ENCODE results near the gene GZMM.

Gene GZMM

GRCh38 chr19:524062-524674 lies 19.7 kb upstream of the GZMM start:
- Histone ChIP-seq H3K4me1 (ENCODE audit: control insufficient read depth, insufficient read depth, low read depth, low read length) (peaks cover 9% of the 10 kb centered on the region), H3K4me3 (ENCODE audit: insufficient read depth in 1 of 2, low read depth in 1 of 2, low read length in 2 of 2) (no peak overlapping the region), H3K9ac (ENCODE audit: low read length) (peak overlapping the region; percentile 54), H3K4me2 (ENCODE audit: low read length, poor library complexity, severe bottlenecking) (peak overlapping the region; percentile 10), H2BK12ac (ENCODE audit: low read length in 2 of 2) (peak overlapping the region in 1 of 2 experiments; percentile 42), H3K9me3 (ENCODE audit: control insufficient read depth, low read length) (no peaks in the 10 kb centered on the region), H2BK5ac (ENCODE audit: low read depth, low read length, poor library complexity, severe bottlenecking) (no peak overlapping the region), H3K27me3 (ENCODE audit: control insufficient read depth in 1 of 2, insufficient read depth in 1 of 2, low read length in 2 of 2) (peaks cover 0 to 13% of the 10 kb centered on the region in 2 experiments), H3K79me1 (replicated peaks; ENCODE audit: low read length, poor library complexity, severe bottlenecking) (no peaks in the 10 kb centered on the region), H3K27ac (ENCODE audit: low read length, poor library complexity, severe bottlenecking) (no peak overlapping the region), H4K91ac (ENCODE audit: low read length) (peak overlapping the region; percentile 48), H3K36me3 (ENCODE audit: control insufficient read depth in 1 of 2, insufficient read depth in 2 of 2, low read depth in 1 of 2, low read length in 2 of 2) (peaks cover 7 to 26% of the 10 kb centered on the region in 2 experiments), H2BK15ac (ENCODE audit: low read depth, poor library complexity, severe bottlenecking) (no peak overlapping the region), H2AFZ (ENCODE audit: low read depth, low read length) (no peak overlapping the region), H3K18ac (ENCODE audit: low read depth in 1 of 2, low read length in 2 of 2) (peak overlapping the region in 1 of 2 experiments; percentile 25), H3K23ac (ENCODE audit: low read length in 2 of 2) (no peak overlapping the region), H3K4ac (ENCODE audit: low read depth in 1 of 2, low read length in 2 of 2) (peak overlapping the region; percentile 15 to 73), H2AK5ac (ENCODE audit: low read length, severe bottlenecking) (no peak overlapping the region), H2BK120ac (ENCODE audit: low read depth, low read length) (no peak overlapping the region), H3K14ac (ENCODE audit: low read length in 2 of 2) (peak overlapping the region in 1 of 2 experiments; percentile 2), H4K8ac (ENCODE audit: low read length) (peak overlapping the region; percentile 76)
- 80% methylated on average over 29 of the region's 29 CpGs for WGBS
- peak; percentile 29 for DNase-seq

DNA sequence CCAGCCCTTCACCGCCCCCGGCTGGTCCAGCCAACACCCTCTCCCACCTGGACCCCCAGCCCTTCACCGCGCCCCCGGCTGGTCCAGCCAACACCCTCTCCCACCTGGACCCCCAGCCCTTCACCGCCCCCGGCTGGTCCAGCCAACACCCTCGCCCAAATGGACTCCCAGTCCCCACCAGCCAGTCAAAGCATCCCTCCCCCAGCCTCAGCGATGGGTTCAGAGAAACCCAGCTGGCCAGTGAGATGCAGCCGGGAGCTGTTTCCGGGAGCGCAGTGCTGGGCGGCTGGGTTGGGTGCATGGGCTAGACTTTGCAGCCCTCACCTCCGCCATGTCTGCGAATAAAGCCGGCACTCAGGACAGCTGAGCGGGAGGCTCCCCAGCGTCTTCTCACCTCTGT lies 18.8 kb upstream of the GZMM start:
- H2BK120ac ChIP-seq (ENCODE audit: low read depth, low read length) = no peak overlapping the region
- H3K14ac ChIP-seq (ENCODE audit: low read length in 2 of 2) = peak overlapping the region in 1 of 2 experiments; percentile 51
- peak overlapping the region; percentile 56 for H2BK15ac ChIP-seq (ENCODE audit: low read depth, poor library complexity, severe bottlenecking)
- peak overlapping the region in 1 of 2 experiments; percentile 16 for H3K18ac ChIP-seq (ENCODE audit: low read depth in 1 of 2, low read length in 2 of 2)
- H2BK5ac ChIP-seq (ENCODE audit: low read depth, low read length, poor library complexity, severe bottlenecking) = no peak overlapping the region
- peak overlapping the region in 1 of 2 experiments; percentile 37 for H3K4ac ChIP-seq (ENCODE audit: low read depth in 1 of 2, low read length in 2 of 2)
- peak overlapping the region in 1 of 2 experiments; percentile 73 for H2BK12ac ChIP-seq (ENCODE audit: low read length in 2 of 2)
- H4K8ac ChIP-seq (ENCODE audit: low read length) = peak overlapping the region; percentile 8
- H2AFZ ChIP-seq (ENCODE audit: low read depth, low read length) = no peak overlapping the region
- H3K23ac ChIP-seq (ENCODE audit: low read length in 2 of 2) = peak overlapping the region in 1 of 2 experiments; percentile 9
- peaks cover 7% of the 10 kb centered on the region for H3K4me1 ChIP-seq (ENCODE audit: control insufficient read depth, insufficient read depth, low read depth, low read length)
- H3K4me2 ChIP-seq (ENCODE audit: low read length, poor library complexity, severe bottlenecking) = no peak overlapping the region
- peaks cover 7 to 17% of the 10 kb centered on the region in 2 experiments for H3K36me3 ChIP-seq (ENCODE audit: control insufficient read depth in 1 of 2, insufficient read depth in 2 of 2, low read depth in 1 of 2, low read length in 2 of 2)
- H3K4me3 ChIP-seq (ENCODE audit: insufficient read depth in 1 of 2, low read depth in 1 of 2, low read length in 2 of 2) = no peak overlapping the region
- no peak overlapping the region for H3K9ac ChIP-seq (ENCODE audit: low read length)
- H4K91ac ChIP-seq (ENCODE audit: low read length) = no peak overlapping the region
- no peak for DNase-seq
- no peaks in the 10 kb centered on the region for H3K9me3 ChIP-seq (ENCODE audit: control insufficient read depth, low read length)
- H3K79me1 ChIP-seq (replicated peaks; ENCODE audit: low read length, poor library complexity, severe bottlenecking) = no peaks in the 10 kb centered on the region
- no peak overlapping the region for H3K27ac ChIP-seq (ENCODE audit: low read length, poor library complexity, severe bottlenecking)
- peaks cover 0 to 13% of the 10 kb centered on the region in 2 experiments for H3K27me3 ChIP-seq (ENCODE audit: control insufficient read depth in 1 of 2, insufficient read depth in 1 of 2, low read length in 2 of 2)
- H2AK5ac ChIP-seq (ENCODE audit: low read length, severe bottlenecking) = no peak overlapping the region
- WGBS = 60% methylated on average over 14 of the region's 18 CpGs

DNA sequence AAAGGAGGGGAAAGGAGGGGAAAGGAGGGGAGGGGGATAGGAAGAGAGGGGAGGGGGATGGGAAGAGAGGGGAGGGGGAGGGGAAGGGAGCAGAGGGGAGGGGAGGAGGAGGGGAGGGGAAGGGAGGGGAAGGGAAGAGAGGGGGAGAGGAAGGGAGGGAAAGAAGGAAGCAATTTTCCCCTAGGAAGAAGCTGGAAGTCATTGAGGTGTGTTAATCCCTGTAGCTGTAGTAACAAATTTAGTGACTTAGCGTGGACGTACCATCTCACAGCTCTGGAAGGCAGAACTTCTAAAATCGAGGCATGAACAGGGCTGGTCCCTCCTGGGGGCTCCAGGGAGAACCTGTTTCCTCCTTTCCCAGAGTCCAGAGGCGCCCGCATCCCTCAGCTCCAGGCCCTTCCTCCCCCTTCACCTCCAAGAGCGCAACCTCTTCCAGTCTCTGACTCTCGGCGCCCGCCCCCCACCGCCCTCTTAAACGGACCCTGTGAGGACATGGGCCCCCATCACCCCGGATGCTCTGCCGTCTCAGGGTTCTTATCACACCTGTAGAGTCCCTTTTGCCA lies 17.9 kb upstream of the GZMM start:
- no peak overlapping the region for H3K27ac ChIP-seq (ENCODE audit: low read length, poor library complexity, severe bottlenecking)
- H3K36me3 ChIP-seq (ENCODE audit: control insufficient read depth in 1 of 2, insufficient read depth in 2 of 2, low read depth in 1 of 2, low read length in 2 of 2) = peaks cover 3 to 10% of the 10 kb centered on the region in 2 experiments
- H3K79me1 ChIP-seq (replicated peaks; ENCODE audit: low read length, poor library complexity, severe bottlenecking) = no peaks in the 10 kb centered on the region
- H3K23ac ChIP-seq (ENCODE audit: low read length in 2 of 2) = no peak overlapping the region
- no peak overlapping the region for H4K91ac ChIP-seq (ENCODE audit: low read length)
- 65% methylated on average over 13 of the region's 13 CpGs for WGBS
- H3K9ac ChIP-seq (ENCODE audit: low read length) = no peak overlapping the region
- H3K4me1 ChIP-seq (ENCODE audit: control insufficient read depth, insufficient read depth, low read depth, low read length) = peaks cover 12% of the 10 kb centered on the region
- peak overlapping the region in 1 of 2 experiments; percentile 3 for H3K18ac ChIP-seq (ENCODE audit: low read depth in 1 of 2, low read length in 2 of 2)
- H4K8ac ChIP-seq (ENCODE audit: low read length) = no peak overlapping the region
- no peak overlapping the region for H3K14ac ChIP-seq (ENCODE audit: low read length in 2 of 2)
- no peak overlapping the region for H2BK120ac ChIP-seq (ENCODE audit: low read depth, low read length)
- no peak for DNase-seq
- no peak overlapping the region for H2AK5ac ChIP-seq (ENCODE audit: low read length, severe bottlenecking)
- H3K4me3 ChIP-seq (ENCODE audit: insufficient read depth in 1 of 2, low read depth in 1 of 2, low read length in 2 of 2) = no peak overlapping the region
- no peak overlapping the region for H2AFZ ChIP-seq (ENCODE audit: low read depth, low read length)
- no peak overlapping the region for H3K4ac ChIP-seq (ENCODE audit: low read depth in 1 of 2, low read length in 2 of 2)
- no peak overlapping the region for H2BK5ac ChIP-seq (ENCODE audit: low read depth, low read length, poor library complexity, severe bottlenecking)
- H3K9me3 ChIP-seq (ENCODE audit: control insufficient read depth, low read length) = no peaks in the 10 kb centered on the region
- H2BK12ac ChIP-seq (ENCODE audit: low read length in 2 of 2) = peak overlapping the region in 1 of 2 experiments; percentile 3
- no peak overlapping the region for H3K4me2 ChIP-seq (ENCODE audit: low read length, poor library complexity, severe bottlenecking)
- peaks cover 0 to 13% of the 10 kb centered on the region in 2 experiments for H3K27me3 ChIP-seq (ENCODE audit: control insufficient read depth in 1 of 2, insufficient read depth in 1 of 2, low read length in 2 of 2)
- no peak overlapping the region for H2BK15ac ChIP-seq (ENCODE audit: low read depth, poor library complexity, severe bottlenecking)
